HFFc6 (cell line): ENCODE results near the gene EIF4G2. TPM values are rescaled to one million over a fixed set of nuclear protein-coding genes. Genes with fewer than 3 reads are reported as not detected.
A peak's percentile ranks its signal among the peaks of the same experiment; 100 is the strongest.

Source experiments
- DNase-seq: peaks from one replicate; pipeline ENCODE4 v3.0.0-alpha.2; 2018
- H3K27ac Mint-ChIP-seq: 2 replicates; pipeline ENCODE4 v1.8.0; 2020; ENCODE audit warnings: mild to moderate bottlenecking, mixed read lengths
- H3K27me3 Mint-ChIP-seq: 2 replicates; pipeline ENCODE4 v1.8.0; 2021; ENCODE audit warnings: mild to moderate bottlenecking, moderate library complexity, mixed read lengths; ENCODE audit not compliant: insufficient read depth
- H3K36me3 Mint-ChIP-seq: 2 replicates; pipeline ENCODE4 v1.8.0; 2021; ENCODE audit warnings: low read depth, mixed read lengths
- H3K4me1 Mint-ChIP-seq: 2 replicates; pipeline ENCODE4 v1.8.0; 2020; ENCODE audit warnings: low read depth, mixed read lengths
- H3K4me3 Mint-ChIP-seq: 2 replicates; pipeline ENCODE4 v1.8.0; 2020; ENCODE audit warnings: mild to moderate bottlenecking, moderate library complexity, mixed read lengths
- H3K9me3 Mint-ChIP-seq: 2 replicates; pipeline ENCODE4 v1.8.0; 2020; ENCODE audit warnings: mild to moderate bottlenecking, mixed read lengths
- CTCF ChIP-seq: fragments of 200-600 bp; sonication (generic); IDR thresholded peaks from 2 replicates; pipeline ENCODE4 v1.5.0; 2021; ENCODE audit warnings: antibody characterized with exemption, mild to moderate bottlenecking
- total RNA-seq, 6 experiments: library from RNA; stranded (reverse); fragmentation: NEBNext Ultra II Directional; extraction: Animal tissue kit (Norgen Biotek cat#: 25700); gene quantifications; 2 replicates in 1 of 6; 3 replicates in 5 of 6; pipeline ENCODE4 v1.2.3, GENCODE V29; 2021

The EIF4G2 gene
- total RNA-seq, 6 experiments from 2014 or later: 1,163 to 1,334 (median 1,242) TPM

GRCh38 chr11:10847960-10848860 lies 39.5 kb upstream of the EIF4G2 start:
- H3K27me3 Mint-ChIP-seq: peaks cover 6% of the 10 kb centered on the region; the same call in 1 of the 2 replicates
- no peak for DNase-seq

DNA sequence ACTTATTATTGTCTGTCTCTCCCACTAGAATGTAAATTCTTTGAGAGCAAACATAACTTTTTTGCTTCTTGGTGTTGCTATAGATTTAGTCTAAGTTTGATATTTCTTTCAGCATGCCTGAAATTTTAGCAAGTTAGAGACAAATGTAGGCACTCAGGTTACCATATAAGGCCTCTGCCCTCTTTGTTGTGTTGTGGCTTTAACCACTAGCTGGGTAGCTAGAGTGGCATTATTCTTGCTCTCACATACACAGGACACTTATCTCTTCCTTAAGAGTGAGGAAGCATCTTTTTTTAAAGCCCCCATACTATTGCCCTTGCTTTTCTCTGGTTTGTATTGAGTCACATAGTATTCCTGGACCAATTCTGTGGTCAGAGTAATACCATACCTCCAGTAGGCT lies 37.9 kb upstream of the EIF4G2 start:
- H3K27me3 Mint-ChIP-seq: peaks cover 6% of the 10 kb centered on the region; the same call in 1 of the 2 replicates

More at GRCh38 chr11:10847960-10848860, 39.5 kb upstream of the EIF4G2 start:
- no peaks in the 10 kb centered on the region for H3K9me3 Mint-ChIP-seq
- no peak overlapping the region for H3K27ac Mint-ChIP-seq
- H3K4me3 Mint-ChIP-seq: no peak overlapping the region
- H3K4me1 Mint-ChIP-seq: peaks cover 32% of the 10 kb centered on the region
- TF ChIP-seq CTCF: no peak
- H3K36me3 Mint-ChIP-seq: peaks cover 20% of the 10 kb centered on the region

GRCh38 chr11:10845589-10845988 lies 36.9 kb upstream of the EIF4G2 start:
- H3K27ac Mint-ChIP-seq: no peak overlapping the region
- H3K27me3 Mint-ChIP-seq: peaks cover 6% of the 10 kb centered on the region; the same call in 1 of the 2 replicates
- no peaks in the 10 kb centered on the region for H3K9me3 Mint-ChIP-seq
- no peak overlapping the region for H3K4me3 Mint-ChIP-seq
- DNase-seq: no peak
- 0 out of 2 replicates have a peak, but pooled peaks cover 5% of the 10 kb centered on the region for H3K36me3 Mint-ChIP-seq
- no peak for TF ChIP-seq CTCF
- peaks cover 32% of the 10 kb centered on the region for H3K4me1 Mint-ChIP-seq

More for the DNA sequence above, 37.9 kb upstream of the EIF4G2 start:
- DNase-seq: no peak
- peaks cover 11% of the 10 kb centered on the region for H3K36me3 Mint-ChIP-seq
- no peaks in the 10 kb centered on the region for H3K9me3 Mint-ChIP-seq
- no peak overlapping the region for H3K4me3 Mint-ChIP-seq
- no peak for TF ChIP-seq CTCF
- no peak overlapping the region; the same call in 1 of the 2 replicates for H3K27ac Mint-ChIP-seq
- H3K4me1 Mint-ChIP-seq: peaks cover 32% of the 10 kb centered on the region

DNA sequence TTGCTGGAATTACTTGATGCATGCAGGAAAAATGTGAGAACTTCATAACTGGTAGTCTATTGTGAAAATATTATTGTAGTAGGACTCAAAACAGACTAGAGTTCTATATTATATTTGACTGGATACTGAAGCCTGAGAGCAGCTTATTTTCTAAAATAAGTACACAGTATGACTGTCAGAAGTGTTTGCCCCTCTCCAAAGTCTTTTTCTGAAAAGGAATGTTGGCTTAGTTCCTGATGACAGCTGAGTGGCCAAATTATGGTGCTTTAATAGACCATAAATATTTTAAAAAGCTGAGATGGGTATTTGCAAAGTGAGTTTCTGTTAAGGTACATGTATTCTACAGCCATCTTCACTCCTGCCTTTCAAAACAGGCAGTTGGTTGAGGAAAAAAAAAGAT lies 36.1 kb upstream of the EIF4G2 start:
- TF ChIP-seq CTCF: no peak
- Mint-ChIP-seq H3K4me3 (no peak overlapping the region), H3K4me1 (peaks cover 32% of the 10 kb centered on the region), H3K36me3 (0 out of 2 replicates have a peak, but pooled peaks cover 2% of the 10 kb centered on the region), H3K9me3 (no peaks in the 10 kb centered on the region), H3K27ac (peak overlapping the region; percentile 26; the same call in 1 of the 2 replicates), H3K27me3 (peaks cover 4% of the 10 kb centered on the region; the same call in 1 of the 2 replicates)
- DNase-seq: no peak

- no peaks in the 10 kb centered on the region for H3K36me3 Mint-ChIP-seq
- H3K27me3 Mint-ChIP-seq: 0 out of 2 replicates have a peak, but pooled peaks cover 4% of the 10 kb centered on the region
- H3K4me1 Mint-ChIP-seq: peaks cover 32% of the 10 kb centered on the region
- no peak for DNase-seq
- H3K9me3 Mint-ChIP-seq: no peaks in the 10 kb centered on the region
- H3K27ac Mint-ChIP-seq: 0 out of 2 replicates have a peak overlapping the region, but pooled peaks have one; percentile 11
- H3K4me3 Mint-ChIP-seq: no peak overlapping the region
- TF ChIP-seq CTCF: no peak
Observed at GRCh38 chr11:10844356-10844755, 35.6 kb upstream of the EIF4G2 start.
